Neural cell (in vitro differentiated cells): ENCODE measurements around the gene LEP. TPM values are rescaled to one million over a fixed set of nuclear protein-coding genes. Genes with fewer than 3 reads are reported as not detected.

Source experiments
- H2AFZ ChIP-seq: fragments of 200-600, 300-800 bp; sonication (generic), shearing (Covaris generic); 2 replicates; pipeline ENCODE4 v1.6.0; 2014; ENCODE audit warnings: low read depth, mild to moderate bottlenecking, antibody characterized with exemption, low read length, moderate library complexity
- H3F3A ChIP-seq: fragments of 200-600 bp; shearing (Covaris generic); 2 replicates; pipeline ENCODE4 v1.6.1; 2016; ENCODE audit warnings: mild to moderate bottlenecking, moderate library complexity, mixed read lengths, antibody characterized with exemption, low read length; ENCODE audit not compliant: insufficient read depth, poor library complexity, severe bottlenecking
- H3K27ac ChIP-seq: fragments of 200-600, 300-800 bp; sonication (generic), shearing (Covaris generic); 2 replicates; pipeline ENCODE4 v1.5.1; 2014; ENCODE audit warnings: mild to moderate bottlenecking, low read length, moderate library complexity
- H3K27me3 ChIP-seq: fragments of 300-800, 200-600 bp; sonication (generic), shearing (Covaris generic); 2 replicates; pipeline ENCODE4 v1.6.0; 2014; ENCODE audit warnings: mild to moderate bottlenecking, low read depth, low read length, moderate library complexity; ENCODE audit not compliant: insufficient read depth
- H3K36me3 ChIP-seq: fragments of 300-800, 200-600 bp; sonication (generic), shearing (Covaris generic); 2 replicates; pipeline ENCODE4 v1.5.1; 2014; ENCODE audit warnings: mild to moderate bottlenecking, antibody characterized with exemption, low read length, moderate library complexity; ENCODE audit not compliant: insufficient read depth
- H3K4me2 ChIP-seq: fragments of 300-800, 200-600 bp; sonication (generic), shearing (Covaris generic); 2 replicates; pipeline ENCODE4 v1.6.0; 2014; ENCODE audit warnings: mild to moderate bottlenecking, low read length
- H3K4me3 ChIP-seq: fragments of 300-800, 200-600 bp; sonication (generic), shearing (Covaris generic); 2 replicates; pipeline ENCODE4 v1.5.1; 2014; ENCODE audit warnings: mild to moderate bottlenecking, low read length, moderate library complexity
- H3K79me2 ChIP-seq: fragments of 200-600 bp; shearing (Covaris generic); replicated peaks from 2 replicates; pipeline ENCODE4 v1.6.0; 2014; ENCODE audit warnings: mild to moderate bottlenecking, low read length, moderate library complexity; ENCODE audit not compliant: insufficient read depth
- H3K9ac ChIP-seq: fragments of 300-800, 200-600 bp; sonication (generic), shearing (Covaris generic); 2 replicates; pipeline ENCODE4 v1.6.1; 2016; ENCODE audit warnings: mild to moderate bottlenecking, low read length, mixed read lengths
- H3K9me2 ChIP-seq: fragments of 200-600 bp; shearing (Covaris generic); 2 replicates; pipeline ENCODE4 v1.6.1; 2016; ENCODE audit warnings: mild to moderate bottlenecking, low read length, mixed read lengths; ENCODE audit not compliant: insufficient read depth
- H3K9me3 ChIP-seq: fragments of 200-600, 300-800 bp; sonication (generic), shearing (Covaris generic); 2 replicates; pipeline ENCODE4 v1.6.1; 2016; ENCODE audit warnings: mild to moderate bottlenecking, mixed run types, low read length, moderate library complexity, mixed read lengths
- H4K20me1 ChIP-seq: fragments of 200-600 bp; shearing (Covaris generic); 2 replicates; pipeline ENCODE4 v1.6.1; 2016; ENCODE audit warnings: mild to moderate bottlenecking, mixed run types; ENCODE audit not compliant: insufficient read depth
- CTCF ChIP-seq: fragments of 450-650 bp; IDR thresholded peaks from 2 replicates; pipeline ENCODE4 v1.5.1; 2014; ENCODE audit warnings: antibody characterized with exemption, mild to moderate bottlenecking, moderate library complexity; ENCODE audit not compliant: poor library complexity, severe bottlenecking
- EP300 ChIP-seq: fragments of 450-650 bp; conservative IDR thresholded peaks from 2 replicates; pipeline ENCODE4 v1.6.1; 2014; ENCODE audit warnings: antibody characterized with exemption, mild to moderate bottlenecking, moderate library complexity; ENCODE audit not compliant: poor library complexity, severe bottlenecking
- EZH2 ChIP-seq: fragments of 200-600, 300-800 bp; shearing (Covaris generic), sonication (generic); IDR thresholded peaks from 2 replicates; pipeline ENCODE4 v1.6.1; 2014; ENCODE audit warnings: antibody characterized with exemption, low read length, borderline replicate concordance, mild to moderate bottlenecking; ENCODE audit not compliant: insufficient read depth, poor library complexity, severe bottlenecking
- MXI1 ChIP-seq: fragments of 450-650 bp; conservative IDR thresholded peaks from 2 replicates; pipeline ENCODE4 v1.6.1; 2014; ENCODE audit warnings: antibody characterized with exemption, mild to moderate bottlenecking; ENCODE audit not compliant: poor library complexity, severe bottlenecking
- POLR2AphosphoS5 ChIP-seq: IDR thresholded peaks from 2 replicates; pipeline ENCODE4 v1.6.1; 2012
- RAD21 ChIP-seq: fragments of 450-650 bp; conservative IDR thresholded peaks from 2 replicates; pipeline ENCODE4 v1.6.1; 2014; ENCODE audit warnings: antibody characterized with exemption, mild to moderate bottlenecking, moderate library complexity
- REST ChIP-seq: IDR thresholded peaks from 2 replicates; pipeline ENCODE4 v1.6.1; 2012; ENCODE audit warnings: borderline replicate concordance
- SMC3 ChIP-seq: fragments of 450-650 bp; conservative IDR thresholded peaks from 2 replicates; pipeline ENCODE4 v1.6.1; 2014; ENCODE audit warnings: antibody characterized with exemption, mild to moderate bottlenecking, moderate library complexity; ENCODE audit not compliant: poor library complexity
- TAF1 ChIP-seq: IDR thresholded peaks from 2 replicates; pipeline ENCODE4 v1.6.1; 2012; ENCODE audit warnings: low read depth
- polyA plus RNA-seq: library from polyadenylated mRNA; depleted of rRNA; stranded (reverse); fragments of >200 nt; gene quantifications from 2 replicates; pipeline ENCODE4 v1.2.3, GENCODE V29; 2014

The LEP gene
- polyA plus RNA-seq, 1 donor from 2014 or later, result not detected

GRCh38 chr7:128255271-128255670 lies 14.2 kb downstream of the LEP start:
- Histone ChIP-seq H3F3A (no peaks in the 10 kb centered on the region), H3K9me2 (no peaks in the 10 kb centered on the region), H3K27ac (no peak overlapping the region), H4K20me1 (no peaks in the 10 kb centered on the region), H3K79me2 (no peaks in the 10 kb centered on the region), H2AFZ (no peak overlapping the region), H3K9ac (no peak overlapping the region), H3K36me3 (no peaks in the 10 kb centered on the region), H3K27me3 (no peaks in the 10 kb centered on the region), H3K9me3 (no peaks in the 10 kb centered on the region), H3K4me3 (no peak overlapping the region), H3K4me2 (no peak overlapping the region)
- no peak for TF ChIP-seq REST
- no peak for TF ChIP-seq RAD21
- no peak for TF ChIP-seq EZH2
- TF ChIP-seq TAF1, result no peak
- no peak for TF ChIP-seq EP300
- no peak for TF ChIP-seq CTCF
- TF ChIP-seq POLR2AphosphoS5, result no peak
- TF ChIP-seq SMC3, result no peak
- TF ChIP-seq MXI1, result no peak

- Histone ChIP-seq H3K9me3 (no peaks in the 10 kb centered on the region), H2AFZ (no peak overlapping the region), H4K20me1 (no peaks in the 10 kb centered on the region), H3K4me3 (no peak overlapping the region), H3K36me3 (no peaks in the 10 kb centered on the region), H3K4me2 (no peak overlapping the region), H3K27me3 (no peaks in the 10 kb centered on the region), H3K79me2 (no peaks in the 10 kb centered on the region), H3F3A (no peaks in the 10 kb centered on the region), H3K27ac (no peak overlapping the region), H3K9me2 (no peaks in the 10 kb centered on the region), H3K9ac (no peak overlapping the region)
- TF ChIP-seq POLR2AphosphoS5 (no peak), CTCF (no peak), MXI1 (no peak), REST (no peak), SMC3 (no peak), TAF1 (no peak), EZH2 (no peak), RAD21 (no peak), EP300 (no peak)
These were observed 16.4 kb downstream of the LEP start for GRCh38 chr7:128257458-128257857.
